Measurements from ENCODE around the gene GBF1.
"Not testable (repeated sequence)": the region's sequence is repeated elsewhere in the genome, so short reads cannot be mapped to it uniquely, and the experiment has no call there.

GBF1 gene, protein sequence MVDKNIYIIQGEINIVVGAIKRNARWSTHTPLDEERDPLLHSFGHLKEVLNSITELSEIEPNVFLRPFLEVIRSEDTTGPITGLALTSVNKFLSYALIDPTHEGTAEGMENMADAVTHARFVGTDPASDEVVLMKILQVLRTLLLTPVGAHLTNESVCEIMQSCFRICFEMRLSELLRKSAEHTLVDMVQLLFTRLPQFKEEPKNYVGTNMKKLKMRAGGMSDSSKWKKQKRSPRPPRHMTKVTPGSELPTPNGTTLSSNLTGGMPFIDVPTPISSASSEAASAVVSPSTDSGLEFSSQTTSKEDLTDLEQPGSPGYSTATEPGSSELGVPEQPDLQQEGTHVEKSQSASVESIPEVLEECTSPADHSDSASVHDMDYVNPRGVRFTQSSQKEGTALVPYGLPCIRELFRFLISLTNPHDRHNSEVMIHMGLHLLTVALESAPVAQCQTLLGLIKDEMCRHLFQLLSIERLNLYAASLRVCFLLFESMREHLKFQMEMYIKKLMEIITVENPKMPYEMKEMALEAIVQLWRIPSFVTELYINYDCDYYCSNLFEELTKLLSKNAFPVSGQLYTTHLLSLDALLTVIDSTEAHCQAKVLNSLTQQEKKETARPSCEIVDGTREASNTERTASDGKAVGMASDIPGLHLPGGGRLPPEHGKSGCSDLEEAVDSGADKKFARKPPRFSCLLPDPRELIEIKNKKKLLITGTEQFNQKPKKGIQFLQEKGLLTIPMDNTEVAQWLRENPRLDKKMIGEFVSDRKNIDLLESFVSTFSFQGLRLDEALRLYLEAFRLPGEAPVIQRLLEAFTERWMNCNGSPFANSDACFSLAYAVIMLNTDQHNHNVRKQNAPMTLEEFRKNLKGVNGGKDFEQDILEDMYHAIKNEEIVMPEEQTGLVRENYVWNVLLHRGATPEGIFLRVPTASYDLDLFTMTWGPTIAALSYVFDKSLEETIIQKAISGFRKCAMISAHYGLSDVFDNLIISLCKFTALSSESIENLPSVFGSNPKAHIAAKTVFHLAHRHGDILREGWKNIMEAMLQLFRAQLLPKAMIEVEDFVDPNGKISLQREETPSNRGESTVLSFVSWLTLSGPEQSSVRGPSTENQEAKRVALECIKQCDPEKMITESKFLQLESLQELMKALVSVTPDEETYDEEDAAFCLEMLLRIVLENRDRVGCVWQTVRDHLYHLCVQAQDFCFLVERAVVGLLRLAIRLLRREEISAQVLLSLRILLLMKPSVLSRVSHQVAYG (N-terminal part only)

DNA sequence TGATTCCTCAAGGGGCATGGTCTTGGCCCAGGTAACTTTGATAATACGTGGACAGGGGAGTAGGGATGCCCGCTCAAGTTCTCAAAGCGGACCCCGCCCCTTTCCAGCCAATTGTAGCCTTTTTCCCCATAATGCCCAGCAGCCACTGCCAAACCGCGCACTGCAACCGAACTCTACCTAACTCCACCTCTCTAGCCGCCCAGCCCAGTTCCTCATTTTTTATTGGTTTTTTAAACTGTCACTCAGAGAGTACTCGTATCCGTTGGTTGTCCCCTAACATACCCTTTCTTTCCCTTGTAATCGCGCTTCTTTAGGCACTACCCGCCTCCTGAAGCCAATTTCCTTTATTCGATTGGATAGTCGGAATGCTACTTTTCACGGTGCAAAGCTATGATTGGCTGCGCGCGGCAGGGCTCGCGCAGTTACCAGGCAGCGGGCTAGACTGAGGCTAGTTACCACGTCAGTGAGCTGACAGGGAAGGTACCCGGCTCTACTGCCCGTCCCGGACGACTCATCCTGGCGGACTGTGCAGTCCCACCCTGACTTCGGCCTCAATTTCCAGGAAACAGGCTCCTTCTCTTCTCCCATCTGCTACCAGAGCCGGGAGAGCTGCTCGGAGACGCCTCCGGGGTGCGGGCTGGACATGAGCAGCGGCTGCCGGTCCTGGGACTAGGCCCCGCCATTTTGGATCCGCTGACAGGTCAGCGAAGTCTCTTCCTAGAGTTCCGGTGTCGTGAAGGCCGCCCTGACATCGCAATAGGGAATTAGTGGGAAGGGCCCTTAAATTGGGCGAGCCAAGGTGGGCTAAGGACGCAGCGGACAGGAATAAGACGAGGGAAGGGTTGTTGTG is at the start of gene GBF1:
TSS of gene GBF1 (plus strand) at position 451 of the 850 bp plus-strand sequence. CDS start 13,407 bp downstream, outside the sequence.
- peak; percentile 83 to 89 for DNase-seq

DNA sequence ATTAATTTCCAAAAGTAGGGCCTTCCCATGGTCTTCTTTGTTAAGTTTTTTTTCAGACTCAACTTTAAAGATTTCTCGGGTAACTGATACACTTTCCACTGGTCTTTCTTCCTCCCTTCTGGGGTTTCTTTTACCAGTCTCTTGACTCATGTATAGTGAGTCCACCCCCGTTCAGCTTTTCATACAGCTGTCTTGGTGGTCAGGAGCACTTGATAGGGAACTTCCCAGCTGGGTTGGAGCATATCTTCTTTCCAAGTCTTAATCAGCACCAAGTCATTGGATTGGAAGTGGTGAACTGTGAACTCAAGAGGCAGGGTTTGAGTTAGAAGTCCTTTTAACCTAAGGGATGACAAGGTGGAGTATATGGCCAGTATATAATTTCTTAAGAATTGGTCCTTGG is 48.4 kb upstream of the GBF1 start:
- DNase-seq, result peak; percentile 21 to 50

GRCh38 chr10:102198027-102198426 is 47.3 kb upstream of the GBF1 start:
- no peak for DNase-seq

DNA sequence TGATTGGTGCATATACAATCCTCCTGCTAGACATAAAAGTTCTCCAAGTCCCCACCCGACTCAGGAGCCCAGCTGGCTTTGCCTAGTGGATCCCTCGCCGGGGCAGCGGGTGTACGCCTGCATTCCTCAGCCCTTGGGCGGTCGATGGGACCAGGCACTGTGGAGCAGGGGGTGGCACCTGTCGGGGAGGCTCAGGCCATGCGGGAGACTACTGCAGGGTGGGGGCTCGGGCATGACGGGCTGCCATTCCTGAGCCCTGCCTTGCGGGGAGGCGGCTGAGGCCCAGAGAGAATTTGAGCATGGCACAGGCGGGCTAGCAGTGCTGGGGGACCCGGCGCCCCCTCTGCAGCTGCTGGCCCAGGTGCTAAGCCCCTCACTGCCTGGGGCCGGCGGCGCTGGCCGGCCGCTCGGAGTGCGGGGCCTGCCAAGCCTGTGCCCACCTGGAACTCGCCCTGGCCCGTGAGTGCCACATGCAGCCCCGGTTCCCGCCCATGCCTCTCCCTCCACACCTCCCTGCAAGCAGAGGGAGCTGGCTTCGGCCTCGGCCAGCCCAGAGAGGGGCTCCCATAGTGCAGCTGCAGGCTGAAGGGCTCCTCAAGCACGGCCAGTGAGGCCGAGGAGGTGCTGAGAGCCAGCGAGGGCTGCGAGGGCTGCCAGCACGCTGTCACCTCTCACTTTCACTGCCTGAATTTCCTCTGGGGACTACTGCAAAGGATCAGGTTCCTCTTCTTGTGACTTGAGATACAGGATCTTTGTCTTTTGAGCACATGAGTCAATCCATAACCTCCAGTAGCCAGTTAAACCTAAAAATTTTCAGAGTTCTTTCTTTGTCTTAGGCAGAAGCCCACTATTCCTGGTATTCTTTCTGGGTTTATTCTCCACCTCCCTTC is 44.3 kb upstream of the GBF1 start:
- DNase-seq, result no peak

GRCh38 chr10:102202386-102202785 is 42.9 kb upstream of the GBF1 start:
- no peak for DNase-seq

DNA sequence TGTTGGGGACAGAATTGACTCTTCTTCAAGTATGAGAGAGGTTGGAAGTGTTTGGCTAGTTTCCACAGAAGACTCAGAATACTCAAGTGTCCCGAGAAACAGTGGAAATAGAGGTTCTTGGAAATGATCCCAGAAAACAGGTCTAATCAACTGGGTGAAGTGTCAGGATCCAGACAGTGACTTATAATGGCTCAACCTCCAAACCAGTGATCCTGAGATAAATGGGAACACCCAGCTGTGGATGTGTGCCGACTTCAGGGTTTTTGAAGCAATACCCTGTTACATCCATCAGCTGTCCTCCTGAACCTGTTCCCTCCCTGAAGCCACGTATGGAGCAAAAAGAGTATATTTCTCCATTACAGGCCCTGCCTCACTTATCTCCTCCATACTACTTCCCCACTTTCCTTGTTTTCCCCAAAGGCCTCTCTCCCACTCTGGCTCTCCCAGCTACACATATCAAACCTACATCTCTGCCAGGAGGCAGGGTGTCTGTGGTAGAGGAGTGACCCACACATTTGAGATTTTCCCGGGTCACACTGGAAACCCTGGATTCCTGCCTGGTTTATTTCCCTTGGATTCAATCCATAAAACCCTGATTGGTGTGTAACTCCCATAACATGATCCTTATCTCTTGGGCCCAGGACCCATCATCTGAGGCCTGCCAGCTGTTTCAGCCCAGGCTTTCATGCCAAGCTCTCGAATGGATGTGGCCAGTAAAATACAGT is 36.9 kb upstream of the GBF1 start:
- no peak for DNase-seq

DNA sequence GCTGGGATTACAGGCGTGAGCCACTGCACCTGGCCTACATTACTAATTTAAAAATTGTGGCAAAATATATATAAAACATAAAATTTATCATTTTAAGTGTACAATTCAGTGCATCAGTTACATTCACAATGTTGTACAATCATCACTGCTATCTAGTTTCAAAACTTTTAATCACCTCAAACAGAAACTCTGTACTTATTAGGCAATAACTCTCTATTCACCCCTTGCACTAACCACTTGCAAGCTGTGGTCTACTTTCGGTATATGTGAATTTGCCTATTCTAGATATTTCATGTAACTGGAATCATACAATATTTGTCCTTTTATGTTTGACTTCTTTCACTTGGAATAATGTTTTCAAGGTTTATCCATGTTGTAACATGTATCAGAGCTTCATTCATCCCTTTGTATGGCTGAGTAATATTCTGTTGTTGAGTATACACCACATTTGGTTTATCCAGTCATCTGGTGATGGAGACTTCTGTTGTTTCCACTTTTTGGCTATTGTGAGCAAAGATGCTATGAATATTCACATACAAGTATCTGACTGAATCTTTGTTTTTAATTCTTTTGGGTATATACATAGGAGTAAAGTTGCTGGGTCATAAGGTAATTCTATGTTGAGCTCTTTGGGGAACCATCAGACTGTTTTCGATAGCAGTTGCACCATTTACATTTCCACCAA is 33.6 kb upstream of the GBF1 start:
- DNase-seq, result no peak

DNA sequence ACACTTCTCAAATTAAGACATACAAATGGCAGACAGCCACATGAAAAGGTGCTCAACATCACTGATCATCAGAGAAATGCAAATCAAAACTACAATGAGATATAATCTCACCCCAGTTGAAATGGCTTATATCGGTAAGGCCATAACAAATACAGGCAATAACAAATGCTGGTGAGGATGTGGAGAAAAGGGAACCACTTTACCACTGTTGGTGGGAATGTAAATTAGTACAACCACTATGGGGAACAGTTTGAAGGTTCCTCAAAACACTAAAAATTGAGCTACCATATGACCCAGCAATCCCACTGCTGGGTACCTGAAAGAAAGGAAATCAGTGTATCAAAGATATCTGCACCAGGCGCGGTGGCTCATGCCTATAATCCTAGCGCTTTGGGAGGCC is 31.7 kb upstream of the GBF1 start:
- not testable (repeated sequence) for DNase-seq

GRCh38 chr10:102219370-102219769 is 26.0 kb upstream of the GBF1 start:
- no peak for DNase-seq

DNA sequence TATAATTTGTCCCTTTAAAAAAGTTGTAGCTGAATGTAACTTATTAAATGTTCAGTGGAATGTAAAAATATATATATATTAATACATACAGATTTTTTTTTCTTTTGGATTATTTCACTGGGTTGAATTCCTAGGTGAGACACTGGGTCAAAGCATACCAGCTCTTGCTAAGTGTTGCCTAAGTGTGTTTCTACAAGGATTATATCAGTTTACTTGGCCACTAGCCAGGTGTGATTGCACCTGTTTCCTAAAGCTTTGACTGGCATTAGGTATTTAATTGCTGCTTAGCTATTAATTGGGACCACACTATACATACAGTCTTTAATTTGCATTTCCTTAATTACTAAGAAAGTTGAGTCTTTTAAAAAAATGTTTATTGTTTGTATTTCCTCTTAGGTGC is 24.7 kb upstream of the GBF1 start:
- DNase-seq, result no peak

GRCh38 chr10:102222797-102223196 is 22.5 kb upstream of the GBF1 start:
- DNase-seq, result no peak

DNA sequence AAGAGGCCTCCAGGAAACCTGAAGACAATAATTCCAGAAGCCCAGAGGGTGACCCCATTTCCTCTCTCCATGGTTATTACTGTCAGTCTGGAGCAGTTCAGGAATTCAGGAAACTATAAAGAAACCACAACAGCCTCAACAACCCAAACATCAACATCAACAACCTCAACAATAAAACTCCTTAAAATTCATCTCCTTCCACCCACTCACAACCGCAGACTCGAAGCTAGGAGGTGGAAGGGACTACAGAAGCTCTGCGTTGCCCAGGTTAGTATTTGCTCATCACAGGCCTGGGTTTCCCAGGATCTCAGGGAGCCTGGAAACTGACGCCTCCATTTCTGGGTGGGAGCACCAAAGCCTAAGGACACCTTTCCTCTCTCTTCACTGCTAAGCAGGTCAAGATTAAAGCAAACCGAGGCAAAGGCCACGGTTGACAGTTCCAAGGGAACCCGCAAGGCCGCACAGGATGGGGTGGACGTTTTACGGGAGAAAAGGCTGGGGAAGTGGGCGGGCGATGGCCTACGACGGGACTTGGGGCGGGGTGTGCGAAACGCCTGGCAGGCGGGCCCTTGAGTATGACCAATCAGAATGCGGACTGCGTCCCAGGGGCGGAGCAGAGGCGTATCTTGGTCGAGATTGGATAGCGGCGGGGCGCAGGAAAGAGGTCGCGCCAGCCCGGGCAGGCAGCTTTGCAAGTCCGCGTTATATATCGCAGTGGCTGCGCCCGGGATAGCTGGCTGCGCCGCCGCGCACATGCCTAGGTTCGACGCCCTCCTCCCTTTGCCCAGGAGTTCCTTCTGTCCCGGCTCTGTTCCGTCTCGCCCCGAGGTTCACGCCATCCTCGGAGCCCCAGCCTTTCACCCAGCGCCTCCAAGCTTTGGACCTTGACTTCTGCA is 19.4 kb upstream of the GBF1 start, which contains the start of gene ELOVL3:
TSS of gene ELOVL3 (plus strand) at position 654 of the 896 bp plus-strand sequence. CDS start 250 bp downstream, outside the sequence.
- peak; percentile 85 to 90 for DNase-seq

DNA sequence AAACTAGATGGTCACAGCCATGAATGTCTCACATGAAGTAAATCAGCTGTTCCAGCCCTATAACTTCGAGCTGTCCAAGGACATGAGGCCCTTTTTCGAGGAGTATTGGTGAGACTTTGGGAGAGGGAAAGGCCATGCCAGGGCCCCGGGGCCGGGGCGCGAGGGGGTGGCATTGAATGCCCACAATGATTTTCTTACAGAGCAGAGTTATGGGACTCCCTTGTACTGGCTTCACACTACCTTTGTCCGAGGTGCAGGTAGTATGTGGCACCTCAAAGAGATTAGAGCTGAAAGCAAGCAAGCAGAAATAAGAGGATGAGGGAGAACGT is 18.8 kb upstream of the GBF1 start:
- no peak for DNase-seq

DNA sequence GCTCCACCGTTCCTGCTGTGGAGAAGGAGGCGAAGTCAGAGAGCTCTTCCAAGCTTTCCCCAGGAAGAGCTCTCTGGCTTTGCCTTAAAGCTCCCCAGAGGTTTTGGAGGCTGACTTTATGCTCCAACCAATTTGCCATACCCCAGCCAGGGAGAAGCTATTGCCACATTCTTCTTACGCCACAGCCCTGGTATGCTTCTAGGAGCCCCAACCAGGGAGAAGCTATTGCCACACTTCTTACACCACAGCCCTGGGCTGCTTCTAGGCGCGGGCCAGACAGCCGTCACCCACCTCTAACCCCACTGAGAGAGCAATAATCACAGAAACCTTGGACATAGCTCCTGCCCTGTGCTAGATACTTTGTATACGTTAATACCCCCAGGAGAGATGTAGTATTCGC is 18.3 kb upstream of the GBF1 start:
- no peak for DNase-seq

DNA sequence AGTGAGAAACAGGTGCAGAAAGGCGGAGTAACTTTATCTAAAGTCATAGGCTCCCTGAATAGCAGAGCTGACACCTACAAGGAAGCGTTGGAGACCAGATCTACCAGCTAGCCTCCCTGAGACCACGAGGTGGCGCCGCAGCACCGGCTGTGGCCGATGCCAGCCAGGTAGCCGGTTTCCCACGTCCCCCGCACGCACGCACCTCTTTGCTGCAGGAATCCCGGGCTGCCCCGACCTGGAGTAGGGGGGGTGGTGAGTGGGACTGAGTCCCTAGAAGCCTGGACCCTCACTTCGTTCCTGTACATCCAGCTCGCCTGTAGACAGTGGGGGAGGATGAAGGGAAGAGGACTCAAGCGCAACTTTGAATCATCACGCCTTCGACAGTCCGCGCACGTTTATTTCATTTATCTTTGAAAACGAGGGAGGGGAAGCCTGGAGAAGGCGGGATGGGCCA is 15.5 kb upstream of the GBF1 start:
- peak; percentile 90 to 92 for DNase-seq

DNA sequence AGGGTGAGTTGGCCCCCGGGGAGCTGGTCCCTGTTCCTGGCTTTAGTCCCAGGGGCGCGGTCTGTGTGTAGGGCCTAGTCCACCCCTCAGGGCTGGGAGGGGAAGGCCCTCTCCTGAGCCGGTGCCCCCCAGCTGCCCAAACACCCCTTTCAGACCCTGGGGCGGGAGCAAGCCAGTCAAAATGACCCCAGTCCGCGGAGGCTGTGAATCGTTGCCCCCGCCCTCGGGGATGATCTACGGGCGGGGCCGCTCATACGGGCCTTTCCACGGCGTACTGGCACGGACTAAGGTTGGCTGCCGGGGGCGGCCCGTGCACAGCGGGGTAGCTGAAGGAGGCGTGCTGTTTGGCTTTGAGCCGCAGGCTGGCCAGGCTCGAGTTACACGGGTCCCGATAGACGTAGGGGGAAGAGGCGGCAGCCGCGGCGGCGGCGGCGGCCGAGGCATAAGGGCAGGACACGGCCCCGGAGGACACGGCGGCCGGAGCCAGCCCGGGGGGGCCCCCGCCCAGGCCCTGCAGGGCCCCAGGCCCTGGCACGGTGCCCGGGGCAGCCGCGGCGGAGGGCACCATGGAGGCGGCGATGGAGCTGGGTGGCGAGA is 15.0 kb upstream of the GBF1 start:
- peak; percentile 54 to 65 for DNase-seq

DNA sequence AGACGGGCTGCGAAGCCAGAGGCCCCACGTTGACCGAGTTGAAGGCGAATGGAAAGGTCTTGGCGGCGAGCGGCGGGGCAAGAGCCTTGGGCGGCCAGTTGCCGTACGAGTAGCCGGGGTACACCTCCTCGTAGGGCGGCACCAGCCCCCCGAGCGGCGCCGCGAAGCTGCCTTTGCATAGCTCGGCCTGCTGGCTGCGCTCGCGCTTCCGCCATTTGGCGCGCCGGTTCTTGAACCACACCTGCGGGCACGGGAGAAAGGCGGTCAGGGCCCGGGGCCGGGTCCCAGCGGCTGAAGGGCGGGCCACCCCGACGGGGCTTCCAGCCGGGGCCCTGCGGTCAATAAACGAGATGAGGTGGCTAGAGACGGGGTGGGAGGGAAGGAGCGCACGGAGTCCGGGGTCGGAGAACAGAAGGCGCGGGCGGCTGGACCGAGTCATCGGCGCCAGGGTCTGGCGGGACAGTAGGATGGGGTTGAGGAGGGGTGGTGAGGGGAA is 14.4 kb upstream of the GBF1 start:
- peak; percentile 57 to 65 for DNase-seq

Data from activated CD4-positive, alpha-beta T cell treated with anti-CD3 and anti-CD28 coated beads, Interleukin-2, amount 50 U/mL, for 48 hours (primary cell).